Lung (tissue), 12 donors: ENCODE results near the gene NIPAL3. TPM values are rescaled to one million over a fixed set of nuclear protein-coding genes. Genes with fewer than 3 reads are reported as not detected.

Experiments used
- ATAC-seq: fragments of 200-7000 bp; cut with Tn5 transposase; one replicate; pipeline ENCODE4 v1.9.1; 2020; ENCODE audit warnings: moderate number of reproducible peaks; ENCODE audit not compliant: insufficient read depth, low FRiP score
- DNase-seq, 3 donors: peaks; one replicate each; pipeline ENCODE4 v3.0.0-alpha.2; 2013 to 2017
- H3K27ac ChIP-seq, 2 donors: one replicate each; pipeline ENCODE4 v1.5.1; 2013; ENCODE audit warnings: mild to moderate bottlenecking in 2 of 2, moderate library complexity in 2 of 2, control low read depth in 1 of 2, inconsistent platforms in 1 of 2, low read depth in 1 of 2, low read length in 1 of 2
- H3K27me3 ChIP-seq, 3 donors: one replicate each; pipeline ENCODE4 v1.5.1; 2013; ENCODE audit warnings: low read length in 2 of 3; ENCODE audit not compliant: control insufficient read depth in 3 of 3, insufficient read depth in 3 of 3
- H3K36me3 ChIP-seq, 4 donors: one replicate each; pipeline ENCODE4 v1.5.1; 2013; ENCODE audit warnings: low read length in 4 of 4, mild to moderate bottlenecking in 1 of 4, moderate library complexity in 1 of 4; ENCODE audit not compliant: control insufficient read depth in 4 of 4, insufficient read depth in 4 of 4
- H3K4me1 ChIP-seq, 5 donors: one replicate each; pipeline ENCODE4 v1.5.1; 2013; ENCODE audit warnings: low read length in 5 of 5, mild to moderate bottlenecking in 2 of 5, moderate library complexity in 1 of 5; ENCODE audit not compliant: control insufficient read depth in 5 of 5, insufficient read depth in 5 of 5
- H3K4me3 ChIP-seq: one replicate; pipeline ENCODE4 v1.5.1; 2013; ENCODE audit warnings: mild to moderate bottlenecking, control low read depth, moderate library complexity
- H3K9ac ChIP-seq, 2 donors: one replicate each; pipeline ENCODE4 v1.5.1; 2013; ENCODE audit warnings: low read length in 2 of 2, control low read depth in 1 of 2; ENCODE audit not compliant: insufficient read depth in 1 of 2
- H3K9me3 ChIP-seq, 4 donors: one replicate each; pipeline ENCODE4 v1.5.1; 2013; ENCODE audit warnings: low read length in 3 of 4, mild to moderate bottlenecking in 1 of 4, moderate library complexity in 1 of 4; ENCODE audit not compliant: control insufficient read depth in 4 of 4, insufficient read depth in 3 of 4
- CTCF ChIP-seq: IDR thresholded peaks from 2 replicates; pipeline ENCODE4 v1.5.1; 2012; ENCODE audit warnings: mild to moderate bottlenecking; ENCODE audit errors: control extremely low read depth, extremely low read depth
- WGBS, 2 donors: extraction: QIAGEN DNeasy Blood & Tissue Kit; methylation state at CpG; one replicate each; pipeline ENCODE4 v1.1.7; 2013; 5-methylcytosine and 5-hydroxymethylcytosine counted together
- polyA plus RNA-seq, 2 donors: library from polyadenylated mRNA; stranded (reverse); fragments of 200-250 nt; gene quantifications; one replicate each; pipeline ENCODE4 v1.2.1, GENCODE V29; 2013
- total RNA-seq, 2 donors: library from RNA; depleted of rRNA in 1 of 2; stranded (reverse); fragments of >200 nt in 1 of 2; gene quantifications; one replicate each; pipeline ENCODE4 v1.2.1, GENCODE V29; 2014 to 2021
- donor health status: control.
- donor health status: control.
- donor health status: Bipolar disorder and iron deficiency.
- donor health status: healthy.
- donor health status: DM: yes; HTN: yes; CAD: no.

Gene NIPAL3
- total and polyA plus RNA-seq, 4 donors: 11.9 to 31.8 (median 19.8) TPM

DNA sequence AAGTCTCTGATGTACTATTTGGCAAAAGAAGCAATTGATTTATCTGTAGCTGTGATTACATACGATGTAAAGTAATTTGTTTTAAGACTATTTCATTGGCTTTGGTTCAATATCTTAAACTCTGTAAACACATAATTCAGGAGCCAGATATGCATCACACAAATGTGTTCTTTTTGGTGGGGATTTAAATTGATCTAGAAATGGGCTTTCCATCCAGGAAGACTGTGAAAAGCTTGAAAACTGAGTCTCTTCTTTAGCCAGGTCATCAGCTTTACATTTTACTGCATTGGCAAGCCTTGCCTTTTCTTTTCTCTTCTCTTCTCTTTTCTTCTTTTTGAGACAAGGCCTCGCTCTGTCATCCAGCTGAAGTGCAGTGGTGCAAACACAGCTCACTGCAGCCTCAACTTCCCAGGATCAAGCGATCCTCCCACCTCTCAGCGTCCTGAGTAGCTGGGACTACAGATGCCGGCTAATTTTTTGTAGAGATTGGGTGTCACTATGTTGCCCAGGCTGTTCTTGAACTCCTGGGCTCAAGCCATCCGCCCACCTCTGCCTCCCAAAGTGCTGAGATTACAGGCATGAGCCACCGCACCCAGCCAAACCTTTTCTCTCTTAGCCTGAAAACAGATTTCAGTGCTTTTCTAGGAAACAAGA lies 88.4 kb downstream of the NIPAL3 start:
- no peak overlapping the region for H3K4me3 ChIP-seq
- no peaks in the 10 kb centered on the region for H3K9me3 ChIP-seq
- no peak for TF ChIP-seq CTCF
- ATAC-seq (no peak), DNase-seq (peak in 1 of 3 donors; percentile 4)
- H3K36me3 ChIP-seq: no peaks in the 10 kb centered on the region
- H3K4me1 ChIP-seq: peaks cover 0 to 4% (median 0%) of the 10 kb centered on the region in 5 donors
- H3K9ac ChIP-seq: no peak overlapping the region
- no peak overlapping the region for H3K27ac ChIP-seq
- WGBS, 2 donors: 76 to 87% methylated on average over 7 of the region's 7 CpGs
- H3K27me3 ChIP-seq: peaks cover 0 to 27% (median 7%) of the 10 kb centered on the region in 3 donors

- no peaks in the 10 kb centered on the region for H3K36me3 ChIP-seq
- H3K9ac ChIP-seq: no peak overlapping the region
- no peak overlapping the region for H3K4me3 ChIP-seq
- TF ChIP-seq CTCF: no peak
- DNase-seq (peak in 1 of 3 donors; percentile 5), ATAC-seq (no peak)
- 90 to 92% methylated on average over 4 of the region's 4 CpGs for WGBS, 2 donors
- H3K9me3 ChIP-seq: no peaks in the 10 kb centered on the region
- H3K27me3 ChIP-seq: peaks cover 0 to 25% (median 7%) of the 10 kb centered on the region in 3 donors
- H3K27ac ChIP-seq: no peak overlapping the region
- peaks cover 0 to 4% (median 0%) of the 10 kb centered on the region in 5 donors for H3K4me1 ChIP-seq
These were observed 89.0 kb downstream of the NIPAL3 start for GRCh38 chr1:24504560-24504959.

- no peak for ATAC-seq
- 92 to 97% methylated on average over 4 of the region's 4 CpGs for WGBS, 2 donors
These were observed 90.2 kb downstream of the NIPAL3 start for GRCh38 chr1:24505816-24506215.

More at GRCh38 chr1:24505816-24506215, 90.2 kb downstream of the NIPAL3 start:
- Histone ChIP-seq H3K9ac (no peak overlapping the region), H3K9me3 (no peaks in the 10 kb centered on the region), H3K4me1 (peaks cover 0 to 4% (median 0%) of the 10 kb centered on the region in 5 donors), H3K4me3 (no peak overlapping the region), H3K27ac (no peak overlapping the region), H3K36me3 (no peaks in the 10 kb centered on the region), H3K27me3 (peaks cover 0 to 25% (median 7%) of the 10 kb centered on the region in 3 donors)
- TF ChIP-seq CTCF: no peak
- DNase-seq: no peak
